ENCODE results near the gene GDPD1. TPM values are rescaled to one million over a fixed set of nuclear protein-coding genes. Genes with fewer than 3 reads are reported as not detected.

GDPD1 gene
- total and polyA plus RNA-seq, 2 donors (not counting 3 experiments of a cell fraction or from before 2014, with no cell fraction given) = 2.5 to 4.9 TPM

DNA sequence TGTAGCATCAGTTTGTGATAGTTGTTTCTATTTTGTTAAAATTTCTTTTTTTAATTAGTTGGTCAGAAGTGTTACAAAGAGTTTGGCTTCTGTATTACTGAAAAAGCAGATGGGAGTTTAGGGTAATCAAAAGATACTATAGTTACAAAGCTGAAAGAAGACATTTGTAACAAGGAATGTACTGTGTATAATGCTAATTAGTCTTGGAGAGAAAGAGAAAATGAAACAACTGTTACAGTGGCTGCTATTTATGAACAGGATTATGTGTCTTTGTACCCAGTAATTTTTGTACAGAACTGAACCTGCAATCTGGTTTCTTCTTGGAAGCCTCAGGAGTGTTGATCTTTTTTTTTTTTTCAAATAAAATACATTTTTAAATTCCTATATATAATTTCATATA, 14.3 kb downstream of the GDPD1 start:
- no peak overlapping the region for H3K4me2 ChIP-seq (ENCODE audit: insufficient read depth, low read length)
- BruUV-seq (replicated peaks) = no TSS peak
- no peak for DNase-seq (ENCODE audit: low read depth, low spot score)

More for the DNA sequence above, 14.3 kb downstream of the GDPD1 start:
- Histone ChIP-seq H3K27me3 (ENCODE audit: control insufficient read depth in 2 of 2, insufficient read depth in 2 of 2, low read length in 2 of 2) (no peaks in the 10 kb centered on the region), H2AFZ (ENCODE audit: low read depth, low read length) (no peak overlapping the region), H3K79me2 (ENCODE audit: control insufficient read depth, insufficient read depth, low read length) (no peaks in the 10 kb centered on the region), H3K4me3 (replicated peaks in 1 of 3; ENCODE audit: insufficient read depth in 1 of 3, low read depth in 1 of 3, low read length in 3 of 3) (no peak overlapping the region), H4K20me1 (replicated peaks; ENCODE audit: control insufficient read depth, extremely low read depth, insufficient read depth, low read length) (no peaks in the 10 kb centered on the region), H3K9me3 (replicated peaks; ENCODE audit: control insufficient read depth, insufficient read depth, low read length) (no peaks in the 10 kb centered on the region), H3K9ac (replicated peaks; ENCODE audit: extremely low read depth, insufficient read depth, low read length) (no peak overlapping the region), H3K36me3 (ENCODE audit: control insufficient read depth in 2 of 2, extremely low read depth in 1 of 2, insufficient read depth in 2 of 2, low read length in 2 of 2) (no peaks in the 10 kb centered on the region), H3K27ac (ENCODE audit: insufficient read depth, low read depth, low read length) (no peak overlapping the region), H3K9me1 (replicated peaks; ENCODE audit: control insufficient read depth, extremely low read depth, insufficient read depth, low read length) (no peaks in the 10 kb centered on the region), H3K4me1 (ENCODE audit: control insufficient read depth, extremely low read depth, insufficient read depth, low read length) (no peaks in the 10 kb centered on the region)
- no peak for FAIRE-seq
- TF ChIP-seq GATA2 (IDR thresholded peaks at IDR 0.05; ENCODE audit: insufficient read depth, insufficient read length, low read depth, low read length) = no peak
- no peak for TF ChIP-seq POLR2AphosphoS5 (IDR thresholded peaks at IDR 0.05; ENCODE audit: insufficient read depth, low read depth, low read length)
- TF ChIP-seq EZH2 (IDR thresholded peaks at IDR 0.05; ENCODE audit: borderline replicate concordance, low read depth, low read length, severe bottlenecking) = no peak
- TF ChIP-seq POLR2A (IDR thresholded peaks at IDR 0.05; ENCODE audit: low read depth, low read length) = no peak
- no peak for TF ChIP-seq JUN (IDR thresholded peaks at IDR 0.05; ENCODE audit: borderline replicate concordance, insufficient read depth, insufficient read length, low read depth)
- TF ChIP-seq FOS (IDR thresholded peaks at IDR 0.05; ENCODE audit: borderline replicate concordance, insufficient read depth, low read length) = no peak
- no peak for TF ChIP-seq MYC (IDR thresholded peaks at IDR 0.05; ENCODE audit: low read depth, low read length)
- TF ChIP-seq, protein P1, sequence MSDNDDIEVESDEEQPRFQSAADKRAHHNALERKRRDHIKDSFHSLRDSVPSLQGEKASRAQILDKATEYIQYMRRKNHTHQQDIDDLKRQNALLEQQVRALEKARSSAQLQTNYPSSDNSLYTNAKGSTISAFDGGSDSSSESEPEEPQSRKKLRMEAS (IDR thresholded peaks at IDR 0.05; ENCODE audit: insufficient read depth, insufficient read length) = no peak
- TF ChIP-seq, protein P2, sequence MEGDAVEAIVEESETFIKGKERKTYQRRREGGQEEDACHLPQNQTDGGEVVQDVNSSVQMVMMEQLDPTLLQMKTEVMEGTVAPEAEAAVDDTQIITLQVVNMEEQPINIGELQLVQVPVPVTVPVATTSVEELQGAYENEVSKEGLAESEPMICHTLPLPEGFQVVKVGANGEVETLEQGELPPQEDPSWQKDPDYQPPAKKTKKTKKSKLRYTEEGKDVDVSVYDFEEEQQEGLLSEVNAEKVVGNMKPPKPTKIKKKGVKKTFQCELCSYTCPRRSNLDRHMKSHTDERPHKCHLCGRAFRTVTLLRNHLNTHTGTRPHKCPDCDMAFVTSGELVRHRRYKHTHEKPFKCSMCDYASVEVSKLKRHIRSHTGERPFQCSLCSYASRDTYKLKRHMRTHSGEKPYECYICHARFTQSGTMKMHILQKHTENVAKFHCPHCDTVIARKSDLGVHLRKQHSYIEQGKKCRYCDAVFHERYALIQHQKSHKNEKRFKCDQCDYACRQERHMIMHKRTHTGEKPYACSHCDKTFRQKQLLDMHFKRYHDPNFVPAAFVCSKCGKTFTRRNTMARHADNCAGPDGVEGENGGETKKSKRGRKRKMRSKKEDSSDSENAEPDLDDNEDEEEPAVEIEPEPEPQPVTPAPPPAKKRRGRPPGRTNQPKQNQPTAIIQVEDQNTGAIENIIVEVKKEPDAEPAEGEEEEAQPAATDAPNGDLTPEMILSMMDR (IDR thresholded peaks at IDR 0.05; ENCODE audit: extremely low read depth in 1 of 2, insufficient read depth in 1 of 2, low read depth in 1 of 2, low read length in 2 of 2) = no peak
- intact Hi-C loops (cut with micrococcal nuclease) (no loop called here), dilution Hi-C loops (cut with MboI; ENCODE audit: extremely low pct_ligation_motif_present, low sequenced_read_pairs) (no loop called here)
- POLR2A ChIA-PET = no interaction called here
- CTCF ChIA-PET = no interaction called here

All from endothelial cell of umbilical vein (primary cell).